Measurements from ENCODE around the gene YIPF3. TPM values are rescaled to one million over a fixed set of nuclear protein-coding genes. Genes with fewer than 3 reads are reported as not detected.
"Not testable (repeated sequence)": the region's sequence is repeated elsewhere in the genome, so short reads cannot be mapped to it uniquely, and the experiment has no call there.

The YIPF3 gene
- 32.9 TPM for polyA plus RNA-seq (2012; ENCODE audit: missing spikeins)

DNA sequence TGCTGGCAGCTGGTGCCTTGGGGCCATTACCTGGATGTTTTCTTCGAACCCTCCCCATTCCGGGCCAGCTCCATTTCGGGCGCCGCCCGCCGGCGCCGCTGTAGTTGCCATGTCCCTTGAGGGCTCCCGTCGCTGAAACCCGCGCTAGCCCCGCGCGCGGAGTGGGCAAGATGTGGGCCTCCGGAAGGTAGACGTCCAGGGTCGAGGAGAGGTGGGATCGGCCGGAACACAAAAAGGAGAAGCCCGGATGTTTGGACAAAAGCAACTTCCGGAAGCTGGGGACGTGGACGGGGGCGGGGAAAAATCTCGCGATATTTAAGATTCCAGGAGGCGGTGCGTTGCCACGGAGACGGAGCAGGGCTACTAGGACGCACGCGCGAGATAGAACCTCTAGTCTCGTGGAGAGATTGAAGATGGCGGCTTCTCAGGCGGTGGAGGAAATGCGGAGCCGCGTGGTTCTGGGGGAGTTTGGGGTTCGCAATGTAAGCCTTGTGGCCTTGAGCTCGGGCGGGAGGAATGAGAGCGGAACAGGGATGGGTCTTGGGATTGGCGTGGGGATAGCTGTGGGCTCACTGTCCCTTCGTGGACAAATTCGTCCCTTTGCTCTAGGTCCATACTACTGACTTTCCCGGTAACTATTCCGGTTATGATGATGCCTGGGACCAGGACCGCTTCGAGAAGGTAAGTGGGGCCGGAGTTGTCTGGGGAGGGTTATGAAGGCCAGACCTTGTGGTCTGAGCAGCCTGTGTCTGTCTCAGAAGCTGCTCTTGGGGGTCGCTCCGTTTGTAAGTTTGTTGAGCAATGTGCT, at the start of gene YIPF3, which contains the start of gene POLR1C:
TSS of gene YIPF3 (minus strand) at position 230 of the 808 bp plus-strand sequence. CDS start at position 111, 119 bp downstream.
TSS of gene POLR1C (plus strand) at position 393 of the 808 bp plus-strand sequence. CDS start at position 414, 21 bp downstream.
- DNase-seq (ENCODE audit: insufficient read length) = peak; percentile 93
- peak; percentile 93 for FAIRE-seq
- TF ChIP-seq TAF1 (IDR thresholded peaks at IDR 0.05; ENCODE audit: borderline replicate concordance, low read depth, low read length) = peak; percentile 66; the same call in 1 of the 2 replicates
- TF ChIP-seq POLR2AphosphoS5 (IDR thresholded peaks at IDR 0.05; ENCODE audit: low read depth, low read length) = peak; percentile 98
- TF ChIP-seq POLR2A (IDR thresholded peaks at IDR 0.05; ENCODE audit: low read depth, low read length) = peak; percentile 96

DNA sequence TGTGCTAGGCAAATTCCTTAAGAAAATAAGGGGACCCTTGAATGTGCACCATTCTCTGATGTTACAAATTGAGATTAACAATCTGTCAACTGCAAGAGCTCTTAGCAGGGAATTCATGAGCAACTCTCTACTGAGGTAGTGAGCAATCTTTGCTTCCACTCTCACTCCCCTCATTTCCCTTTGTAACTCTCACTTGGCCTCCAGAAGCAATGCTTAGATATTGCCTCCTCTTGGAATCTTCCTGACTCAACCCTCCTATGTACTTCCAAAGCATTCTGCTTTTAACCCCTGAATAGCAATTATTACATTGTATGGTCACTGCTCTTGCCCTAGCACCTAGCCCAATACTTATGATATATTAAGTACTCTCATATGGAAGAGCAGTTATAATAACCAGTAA, 42.6 kb upstream of the YIPF3 start:
- DNase-seq (ENCODE audit: insufficient read length) (no peak), FAIRE-seq (no peak)
- TF ChIP-seq POLR2AphosphoS5 (IDR thresholded peaks at IDR 0.05; ENCODE audit: low read depth, low read length) = no peak
- no peak for TF ChIP-seq TAF1 (IDR thresholded peaks at IDR 0.05; ENCODE audit: borderline replicate concordance, low read depth, low read length)
- no peak for TF ChIP-seq POLR2A (IDR thresholded peaks at IDR 0.05; ENCODE audit: low read depth, low read length)

DNA sequence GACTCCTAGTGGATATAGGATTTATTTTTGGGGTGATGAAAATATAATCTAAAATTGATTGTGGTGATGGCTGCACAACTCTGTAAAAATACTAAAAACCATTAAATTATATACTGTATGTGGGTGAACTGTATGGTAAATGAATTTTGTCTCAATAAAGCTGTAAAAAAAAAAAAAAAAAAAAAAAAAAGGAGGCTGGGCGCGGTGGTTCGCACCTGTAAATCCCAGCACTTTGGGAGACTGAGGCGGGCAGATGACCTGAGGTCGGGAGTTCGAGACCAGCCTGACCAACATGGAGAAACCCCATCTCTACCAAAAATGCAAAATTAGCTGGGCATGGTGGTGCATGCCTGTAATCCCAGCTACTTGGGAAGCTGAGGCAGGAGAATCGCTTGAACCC, 40.9 kb upstream of the YIPF3 start:
- not testable (repeated sequence) for FAIRE-seq; DNase-seq (ENCODE audit: insufficient read length)

DNA sequence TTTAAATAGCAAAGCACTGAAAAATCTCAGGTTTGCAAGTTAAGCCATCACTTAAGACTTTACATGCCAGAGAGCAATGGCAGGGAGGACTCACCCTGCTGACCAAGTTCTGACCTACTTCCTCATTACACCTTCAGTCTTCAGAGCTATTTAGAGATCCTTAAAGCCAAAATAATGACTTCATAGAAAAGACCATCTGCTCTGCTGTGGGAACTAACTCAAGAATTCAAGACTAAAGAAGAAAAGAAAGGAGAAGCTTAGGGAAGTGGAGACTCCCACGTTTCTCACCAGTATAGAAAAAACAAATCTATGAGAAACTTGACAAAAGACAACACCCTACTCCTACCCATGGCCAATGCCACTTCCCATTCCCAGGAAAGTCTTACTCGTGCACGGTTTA, 30.5 kb upstream of the YIPF3 start:
- FAIRE-seq (no peak), DNase-seq (ENCODE audit: insufficient read length) (no peak)
- TF ChIP-seq POLR2A (IDR thresholded peaks at IDR 0.05; ENCODE audit: low read depth, low read length) (no peak), POLR2AphosphoS5 (IDR thresholded peaks at IDR 0.05; ENCODE audit: low read depth, low read length) (no peak), TAF1 (IDR thresholded peaks at IDR 0.05; ENCODE audit: borderline replicate concordance, low read depth, low read length) (no peak)

DNA sequence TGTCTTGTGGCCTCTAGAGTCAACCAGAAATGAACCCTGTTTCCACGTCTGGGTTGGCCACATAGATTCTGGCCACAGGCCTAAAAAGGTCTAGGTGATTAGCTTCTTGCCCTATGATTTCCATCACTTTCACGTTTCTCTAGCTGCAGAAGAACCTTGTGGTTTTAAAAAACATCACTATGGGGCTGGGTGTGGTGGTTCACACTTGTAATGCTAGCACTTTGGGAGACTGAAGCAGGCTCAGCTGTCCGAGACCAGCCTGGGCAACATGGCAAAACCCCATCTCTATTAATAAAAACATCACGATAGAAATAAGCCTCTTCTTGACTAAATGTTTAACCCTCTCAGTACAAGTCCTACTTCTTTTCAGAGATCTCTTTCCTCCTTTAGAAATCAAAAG, 27.7 kb upstream of the YIPF3 start:
- DNase-seq (ENCODE audit: insufficient read length) (no peak), FAIRE-seq (no peak)
- TF ChIP-seq POLR2AphosphoS5 (IDR thresholded peaks at IDR 0.05; ENCODE audit: low read depth, low read length) = no peak
- no peak for TF ChIP-seq TAF1 (IDR thresholded peaks at IDR 0.05; ENCODE audit: borderline replicate concordance, low read depth, low read length)
- TF ChIP-seq POLR2A (IDR thresholded peaks at IDR 0.05; ENCODE audit: low read depth, low read length) = no peak

DNA sequence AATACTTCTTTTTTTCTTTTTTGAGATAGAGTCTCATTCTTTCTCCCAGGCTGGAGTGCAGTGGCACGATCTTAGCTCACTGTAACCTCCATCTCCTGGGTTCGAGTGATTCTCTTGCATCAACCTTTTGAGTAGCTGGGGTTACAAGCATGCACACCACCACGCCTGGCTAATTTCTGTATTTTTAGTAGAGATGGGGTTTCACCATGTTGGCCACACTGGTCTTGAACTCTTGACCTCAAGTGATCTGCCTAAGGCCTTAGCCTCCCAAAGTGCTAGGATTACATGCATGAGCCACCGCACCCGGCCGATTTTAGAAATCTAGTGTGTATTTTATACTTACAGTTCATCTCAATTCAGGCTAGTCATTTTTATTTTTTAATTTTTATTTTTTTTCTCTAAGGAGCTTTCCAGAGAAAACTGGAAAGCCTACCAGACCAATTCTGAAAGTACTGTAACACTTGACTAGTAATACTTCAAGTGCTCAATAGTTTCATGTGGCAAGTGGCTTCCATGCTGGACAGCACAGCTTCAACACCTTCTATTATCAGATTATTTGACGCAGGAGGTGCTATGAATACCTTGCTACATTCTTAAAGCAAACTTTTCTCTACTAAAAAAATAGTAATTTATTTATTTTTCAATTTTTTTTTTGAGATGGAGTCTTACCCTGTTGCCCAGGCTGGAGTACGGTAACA, 25.2 kb upstream of the YIPF3 start:
- FAIRE-seq (no peak), DNase-seq (ENCODE audit: insufficient read length) (no peak)
- TF ChIP-seq POLR2AphosphoS5 (IDR thresholded peaks at IDR 0.05; ENCODE audit: low read depth, low read length) (no peak), POLR2A (IDR thresholded peaks at IDR 0.05; ENCODE audit: low read depth, low read length) (no peak), TAF1 (IDR thresholded peaks at IDR 0.05; ENCODE audit: borderline replicate concordance, low read depth, low read length) (no peak)

DNA sequence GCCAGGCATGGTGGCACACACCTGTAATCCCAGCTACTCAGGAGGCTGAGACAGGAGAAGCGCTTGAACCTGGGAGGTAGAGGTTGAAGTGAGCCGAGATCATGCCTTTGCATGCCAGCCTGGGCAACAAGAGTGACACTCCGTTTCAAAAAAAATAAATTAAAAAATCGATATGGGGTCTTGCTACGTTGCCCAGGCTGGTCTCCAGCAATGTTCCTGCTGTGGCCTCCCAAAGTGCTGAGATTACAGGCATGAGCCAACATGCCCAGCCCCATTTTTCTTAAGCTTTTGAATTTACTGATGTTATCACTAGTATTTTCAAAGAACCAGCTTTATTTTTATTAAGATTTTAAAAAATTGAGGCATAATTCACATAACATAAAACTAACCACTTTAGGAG, 23.8 kb upstream of the YIPF3 start:
- FAIRE-seq (no peak), DNase-seq (ENCODE audit: insufficient read length) (no peak)
- TF ChIP-seq TAF1 (IDR thresholded peaks at IDR 0.05; ENCODE audit: borderline replicate concordance, low read depth, low read length) (no peak), POLR2AphosphoS5 (IDR thresholded peaks at IDR 0.05; ENCODE audit: low read depth, low read length) (no peak), POLR2A (IDR thresholded peaks at IDR 0.05; ENCODE audit: low read depth, low read length) (no peak)

DNA sequence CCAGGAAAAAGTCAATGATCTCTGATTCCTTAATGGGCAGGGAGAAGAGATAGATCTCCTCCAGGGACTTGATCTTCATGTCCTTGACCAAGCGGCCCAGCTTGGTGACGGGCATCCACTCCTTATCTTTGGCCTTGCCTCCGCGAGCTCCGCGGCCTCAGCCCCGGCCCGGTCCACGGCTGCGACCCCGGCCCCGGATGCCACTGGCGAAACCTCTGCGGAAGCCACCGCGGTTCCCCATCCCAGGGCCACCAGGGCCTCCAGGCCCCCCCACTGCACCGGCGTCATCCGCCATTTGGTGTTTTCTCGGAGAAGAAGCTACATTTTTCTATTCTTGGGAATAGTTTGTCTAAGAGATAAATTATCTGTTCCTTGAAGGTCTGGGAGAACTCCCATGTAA, 22.7 kb upstream of the YIPF3 start:
- DNase-seq (ENCODE audit: insufficient read length); FAIRE-seq: not testable (repeated sequence)

DNA sequence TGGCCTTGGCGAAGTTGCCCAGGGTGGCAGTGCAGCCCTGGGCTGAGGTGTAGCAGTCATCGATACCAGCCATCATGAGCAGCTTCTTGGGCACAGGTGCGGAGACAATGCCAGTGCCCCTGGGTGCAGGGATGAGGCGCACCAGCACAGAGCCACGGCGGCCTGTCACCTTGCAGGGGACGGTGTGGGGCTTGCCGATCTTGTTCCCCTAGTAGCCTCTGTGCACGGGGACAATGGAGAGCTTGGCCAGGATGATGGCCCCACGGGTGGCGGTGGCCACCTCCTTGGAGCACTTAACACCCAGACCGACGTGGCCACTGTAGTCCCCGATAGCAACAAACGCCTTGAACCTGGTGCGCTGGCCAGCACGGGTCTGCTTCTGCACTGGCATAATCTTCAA, 22.3 kb upstream of the YIPF3 start:
- not testable (repeated sequence) for DNase-seq (ENCODE audit: insufficient read length); FAIRE-seq

DNA sequence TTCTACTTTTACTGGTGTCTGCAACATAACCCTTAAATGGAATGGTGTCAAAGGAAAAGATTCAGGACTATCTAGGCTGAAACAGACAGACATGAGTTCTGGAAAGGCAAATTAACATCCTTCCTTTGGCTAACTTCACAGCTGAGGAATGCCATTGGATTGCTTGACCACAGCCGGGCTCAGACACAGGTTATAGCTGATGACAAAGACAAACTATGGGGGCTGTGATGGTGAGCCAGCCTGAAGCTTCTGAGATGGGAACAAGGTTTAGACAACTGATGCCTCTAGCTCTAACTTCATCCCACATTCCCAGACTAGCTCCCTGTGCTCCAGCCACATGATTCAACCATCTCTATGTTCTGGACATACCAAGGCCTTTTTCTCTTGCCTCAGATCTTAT, 15.5 kb upstream of the YIPF3 start:
- no peak for DNase-seq (ENCODE audit: insufficient read length)
- no peak for TF ChIP-seq TAF1 (IDR thresholded peaks at IDR 0.05; ENCODE audit: borderline replicate concordance, low read depth, low read length)
- TF ChIP-seq POLR2AphosphoS5 (IDR thresholded peaks at IDR 0.05; ENCODE audit: low read depth, low read length) = no peak
- TF ChIP-seq POLR2A (IDR thresholded peaks at IDR 0.05; ENCODE audit: low read depth, low read length) = no peak
- FAIRE-seq = no peak

DNA sequence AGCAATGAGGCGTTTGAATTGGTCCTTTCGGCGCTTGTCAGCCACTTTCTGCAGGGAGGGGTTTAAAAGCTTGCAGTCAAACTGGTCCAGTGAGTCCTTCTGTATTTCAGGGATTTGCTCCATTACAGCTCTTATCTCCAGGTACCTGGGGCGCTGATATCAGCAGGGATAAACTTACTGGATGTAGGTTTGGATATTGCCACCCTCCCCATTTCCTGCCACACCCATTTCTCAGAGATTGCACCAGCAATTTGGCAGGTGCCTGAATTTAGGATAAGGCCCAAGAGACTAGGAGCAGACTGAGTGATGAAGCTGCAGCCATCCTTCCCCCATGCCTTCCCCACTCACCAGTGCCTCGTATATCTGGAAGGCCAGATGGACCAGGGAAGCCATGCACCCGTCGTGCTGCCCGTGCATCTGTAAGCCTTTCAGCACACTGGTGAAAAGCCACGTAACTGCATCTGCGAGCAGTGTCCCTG, 7.8 kb upstream of the YIPF3 start:
- TF ChIP-seq POLR2AphosphoS5 (IDR thresholded peaks at IDR 0.05; ENCODE audit: low read depth, low read length) = peak; percentile 63; the same call in 1 of the 2 replicates
- TF ChIP-seq POLR2A (IDR thresholded peaks at IDR 0.05; ENCODE audit: low read depth, low read length) = peak; percentile 52; the same call in 1 of the 2 replicates
- no peak for TF ChIP-seq TAF1 (IDR thresholded peaks at IDR 0.05; ENCODE audit: borderline replicate concordance, low read depth, low read length)
- FAIRE-seq (no peak), DNase-seq (ENCODE audit: insufficient read length) (no peak)

DNA sequence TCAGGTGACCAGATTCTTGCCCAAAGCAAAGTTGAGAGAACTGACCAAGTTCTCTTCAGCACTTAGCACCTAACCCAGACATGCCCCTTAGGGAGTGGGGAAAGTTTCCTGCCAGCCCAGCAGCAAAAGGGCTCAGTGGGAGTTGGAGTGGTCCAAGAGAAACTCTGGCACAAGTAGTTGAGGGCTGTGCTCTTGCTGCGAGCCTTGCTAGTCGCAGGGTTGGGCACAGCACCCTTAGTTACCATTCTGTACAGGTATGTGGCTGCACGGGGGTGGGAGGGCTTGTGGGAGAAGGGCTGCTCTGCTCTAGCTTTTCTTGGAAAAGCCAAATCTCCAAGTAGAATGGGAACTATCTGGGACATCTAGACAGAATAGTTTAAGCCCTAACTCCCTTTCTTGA, 6.6 kb upstream of the YIPF3 start:
- TF ChIP-seq TAF1 (IDR thresholded peaks at IDR 0.05; ENCODE audit: borderline replicate concordance, low read depth, low read length) (no peak), POLR2AphosphoS5 (IDR thresholded peaks at IDR 0.05; ENCODE audit: low read depth, low read length) (no peak), POLR2A (IDR thresholded peaks at IDR 0.05; ENCODE audit: low read depth, low read length) (no peak; the same call in 1 of the 2 replicates)
- DNase-seq (ENCODE audit: insufficient read length) = no peak
- no peak for FAIRE-seq

All from GM12892 (cell line).